Measurements from ENCODE around the gene ZNF462. TPM values are rescaled to one million over a fixed set of nuclear protein-coding genes. Genes with fewer than 3 reads are reported as not detected.

Gene ZNF462
- total RNA-seq, 2 experiments from 2014 or later, result not detected

- intact Hi-C loops (cut with micrococcal nuclease), result no loop called here
- ATAC-seq (no peak), DNase-seq (no peak)
- Mint-ChIP-seq H3K36me3 (ENCODE audit: low read depth) (no peaks in the 10 kb centered on the region), H3K27me3 (no peaks in the 10 kb centered on the region), H3K27ac (no peak overlapping the region), H3K4me1 (ENCODE audit: low read depth) (no peaks in the 10 kb centered on the region), H3K9me3 (peaks cover under 1% of the 10 kb centered on the region), H3K4me3 (no peak overlapping the region)
- ChIA-PET CTCF (no interaction called here), POLR2A (no interaction called here)
- TF ChIP-seq CTCF (IDR thresholded peaks at IDR 0.05), result no peak
These were observed 34.9 kb upstream of the ZNF462 start for GRCh38 chr9:106828070-106828469.

DNA sequence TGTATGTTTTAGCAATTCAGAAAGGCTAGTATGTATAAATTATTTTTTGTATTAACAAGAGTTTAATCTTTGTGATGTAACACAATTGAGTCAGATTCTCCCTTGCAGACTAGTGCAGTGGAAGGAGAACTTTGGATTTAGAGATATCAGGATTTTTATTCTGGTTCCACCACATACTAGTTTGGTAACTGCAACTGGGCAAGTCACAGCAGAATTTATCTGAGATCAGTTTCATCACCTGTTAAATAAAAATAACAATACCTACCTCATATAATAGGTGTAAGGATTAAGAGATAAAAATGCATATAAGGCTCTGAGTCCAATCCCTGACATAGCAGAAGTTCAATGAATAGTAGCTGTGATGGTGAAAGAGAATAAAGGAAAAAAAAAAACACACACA, 34.0 kb upstream of the ZNF462 start:
- H3K9me3 Mint-ChIP-seq, result peaks cover 5% of the 10 kb centered on the region
- no peak overlapping the region for H3K27ac Mint-ChIP-seq
- intact Hi-C loops (cut with micrococcal nuclease), result no loop called here
- POLR2A ChIA-PET, result no interaction called here
- H3K4me3 Mint-ChIP-seq, result no peak overlapping the region
- no peak for TF ChIP-seq CTCF (IDR thresholded peaks at IDR 0.05)
- H3K4me1 Mint-ChIP-seq (ENCODE audit: low read depth), result no peaks in the 10 kb centered on the region
- ATAC-seq (no peak), DNase-seq (no peak)
- no peaks in the 10 kb centered on the region for H3K36me3 Mint-ChIP-seq (ENCODE audit: low read depth)
- no peaks in the 10 kb centered on the region for H3K27me3 Mint-ChIP-seq
- CTCF ChIA-PET, result no interaction called here

DNA sequence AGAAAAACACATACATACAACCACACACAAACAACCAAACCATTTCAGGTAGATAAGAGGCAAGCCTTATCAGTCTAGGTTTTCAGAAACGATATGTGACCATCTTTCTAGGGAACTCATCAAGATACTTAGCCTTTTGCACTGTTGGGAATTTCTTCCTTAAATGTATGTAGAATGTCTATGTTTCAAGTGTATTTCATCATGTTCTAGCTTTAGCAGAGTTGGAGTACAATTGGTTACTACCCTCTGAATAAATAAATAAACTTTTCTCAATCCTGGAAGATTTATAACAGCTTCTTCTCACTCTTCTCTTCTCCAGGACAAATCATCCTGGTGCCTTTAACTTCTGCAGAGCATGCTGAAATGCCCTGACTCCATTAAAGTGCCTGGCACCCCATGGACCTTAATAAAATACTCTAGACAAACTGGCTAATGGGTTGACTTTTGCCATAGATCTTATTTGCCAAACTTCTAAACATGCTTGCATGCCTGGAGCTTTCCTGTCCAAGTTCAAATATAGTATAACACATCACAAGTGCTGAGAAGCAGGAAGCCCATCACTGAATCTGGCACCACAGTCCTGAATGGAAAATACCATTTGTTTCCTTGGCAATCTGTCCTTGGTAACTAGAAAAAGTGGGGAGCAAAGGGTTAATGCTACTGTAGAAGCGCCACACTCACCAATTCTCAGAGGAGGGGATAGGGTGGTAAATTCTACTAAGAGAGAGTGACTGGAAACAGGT, 33.1 kb upstream of the ZNF462 start:
- DNase-seq (no peak), ATAC-seq (no peak)
- no peak overlapping the region for H3K27ac Mint-ChIP-seq
- no peaks in the 10 kb centered on the region for H3K27me3 Mint-ChIP-seq
- H3K4me1 Mint-ChIP-seq (ENCODE audit: low read depth), result no peaks in the 10 kb centered on the region
- ChIA-PET POLR2A (no interaction called here), CTCF (no interaction called here)
- no peak for TF ChIP-seq CTCF (IDR thresholded peaks at IDR 0.05)
- intact Hi-C loops (cut with micrococcal nuclease), result no loop called here
- no peaks in the 10 kb centered on the region for H3K36me3 Mint-ChIP-seq (ENCODE audit: low read depth)
- H3K9me3 Mint-ChIP-seq, result peaks cover 5% of the 10 kb centered on the region
- no peak overlapping the region for H3K4me3 Mint-ChIP-seq

DNA sequence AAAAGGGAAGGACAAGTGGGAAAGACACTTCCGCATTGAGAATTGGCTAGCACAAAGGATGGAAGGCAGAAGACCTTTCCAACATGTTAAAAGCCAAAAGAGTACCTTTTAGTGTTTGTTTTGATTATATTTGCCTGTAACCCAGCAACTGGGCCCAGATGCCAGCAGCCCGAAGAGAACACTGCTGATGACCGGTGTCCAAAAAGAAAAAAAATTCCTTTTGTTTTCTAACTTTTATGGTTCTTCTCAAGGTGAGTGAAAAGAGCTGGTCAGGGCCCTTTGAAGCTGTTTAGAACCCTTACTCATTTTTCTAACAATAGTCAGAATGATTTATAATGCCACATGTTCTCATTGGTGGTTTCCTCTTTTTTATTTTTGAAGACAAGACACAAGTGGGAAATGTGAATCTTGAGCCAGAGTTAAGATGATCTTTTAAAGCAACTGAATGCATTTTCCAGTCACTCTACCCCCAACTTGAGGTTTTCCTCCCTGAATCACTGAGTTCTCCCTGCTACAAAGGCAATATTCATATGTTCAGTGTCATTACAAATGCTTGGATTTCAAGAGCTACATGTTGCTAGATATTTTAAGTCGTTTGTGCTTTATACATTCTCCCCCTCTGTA, 32.3 kb upstream of the ZNF462 start:
- H3K4me1 Mint-ChIP-seq (ENCODE audit: low read depth), result no peaks in the 10 kb centered on the region
- H3K36me3 Mint-ChIP-seq (ENCODE audit: low read depth), result no peaks in the 10 kb centered on the region
- CTCF ChIA-PET, result no interaction called here
- DNase-seq, result no peak
- intact Hi-C loops (cut with micrococcal nuclease), result no loop called here
- TF ChIP-seq CTCF (IDR thresholded peaks at IDR 0.05), result no peak
- POLR2A ChIA-PET, result no interaction called here
- no peaks in the 10 kb centered on the region for H3K27me3 Mint-ChIP-seq
- H3K9me3 Mint-ChIP-seq, result peaks cover 8% of the 10 kb centered on the region
- ATAC-seq, result no peak
- no peak overlapping the region for H3K4me3 Mint-ChIP-seq
- no peak overlapping the region for H3K27ac Mint-ChIP-seq

DNA sequence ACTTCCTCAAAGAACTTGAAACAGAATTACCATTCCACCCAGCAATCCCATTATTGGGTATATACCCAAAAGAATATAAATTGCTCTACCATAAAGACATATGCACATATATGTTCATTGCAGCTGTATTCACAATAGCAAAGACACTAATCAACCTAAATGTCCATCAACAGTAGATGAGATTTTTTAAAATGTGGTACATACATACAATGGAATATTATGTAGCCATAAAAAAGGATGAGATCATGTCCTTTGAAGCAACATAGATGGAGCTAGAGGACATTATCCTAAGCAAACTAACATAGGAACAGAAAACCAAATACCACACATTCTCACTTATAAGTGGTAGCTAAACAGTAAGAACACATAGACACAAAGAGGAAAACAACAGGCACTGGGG, 28.1 kb upstream of the ZNF462 start:
- intact Hi-C loops (cut with micrococcal nuclease), result no loop called here
- Mint-ChIP-seq H3K27ac (no peak overlapping the region), H3K9me3 (peaks cover 8% of the 10 kb centered on the region), H3K4me1 (ENCODE audit: low read depth) (no peaks in the 10 kb centered on the region), H3K27me3 (no peaks in the 10 kb centered on the region), H3K4me3 (no peak overlapping the region), H3K36me3 (ENCODE audit: low read depth) (no peaks in the 10 kb centered on the region)
- DNase-seq (no peak), ATAC-seq (no peak)
- CTCF ChIA-PET, result no interaction called here
- POLR2A ChIA-PET, result no interaction called here
- no peak for TF ChIP-seq CTCF (IDR thresholded peaks at IDR 0.05)
